Loucy (cell line): ENCODE data around the gene SRGAP2C.
"Not testable (repeated sequence)": the region's sequence is repeated elsewhere in the genome, so short reads cannot be mapped to it uniquely, and the experiment has no call there.

Experiments
- EZH2phosphoT487 ChIP-seq: fragments of 200-600 bp; IDR thresholded peaks from 2 replicates; pipeline ENCODE4 v1.6.1; 2018; ENCODE audit warnings: antibody characterized with exemption, mild to moderate bottlenecking, moderate library complexity, borderline replicate concordance
- TF ChIP-seq, protein P1 (sequence below): fragments of 200-600 bp; sonication (generic); conservative IDR thresholded peaks from 2 replicates; pipeline ENCODE4 v1.5.1; 2014; ENCODE audit warnings: mild to moderate bottlenecking, antibody characterized with exemption, low read length

DNA sequence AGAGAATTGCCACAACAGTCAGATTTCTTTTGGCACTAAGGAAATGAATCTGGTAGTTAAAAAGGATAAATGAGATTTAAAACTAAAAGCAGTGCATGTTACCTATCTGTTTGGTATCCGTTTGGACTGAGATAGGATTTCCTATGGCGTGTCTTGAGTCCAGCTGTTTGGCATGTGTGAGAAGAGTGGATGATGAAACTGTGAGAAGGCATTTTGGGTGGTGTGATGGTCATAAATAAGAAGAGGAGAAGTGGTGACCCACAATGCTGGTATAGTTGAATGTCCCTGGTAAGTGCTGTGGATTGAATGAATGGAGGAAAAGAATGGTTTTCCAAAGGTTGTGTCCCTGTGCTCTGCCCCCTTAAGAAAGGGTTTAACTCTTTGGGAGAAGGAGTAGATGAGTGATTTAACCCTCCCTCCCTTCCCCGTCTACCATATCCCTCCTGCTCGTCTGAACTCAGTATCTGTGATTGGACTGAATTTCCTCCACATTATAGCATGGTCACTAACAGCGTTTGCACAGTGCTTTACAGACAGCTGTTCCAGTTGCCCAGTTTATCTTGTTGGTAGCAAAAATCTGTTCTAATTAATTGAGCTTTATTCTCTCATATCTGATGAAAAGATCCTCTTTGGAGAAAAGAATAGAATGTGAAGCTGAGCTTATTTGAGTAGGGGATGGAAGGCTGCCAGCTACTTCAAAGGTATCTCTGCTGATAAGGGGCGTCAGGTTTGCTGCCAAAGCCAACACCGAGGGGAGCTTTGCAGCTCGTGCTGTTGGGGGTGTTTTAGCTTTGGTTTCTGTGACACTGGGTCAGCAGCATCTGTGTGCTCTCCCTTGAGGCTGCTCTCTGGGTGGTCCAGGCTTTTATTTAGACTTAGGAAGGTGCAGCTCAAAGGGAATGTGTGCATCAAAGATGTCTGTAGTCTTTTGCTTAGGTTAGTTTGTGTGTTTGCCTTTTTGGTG lies 148.1 kb downstream of the SRGAP2C start:
- TF ChIP-seq EZH2phosphoT487 = not testable (repeated sequence)
- TF ChIP-seq, protein P1, sequence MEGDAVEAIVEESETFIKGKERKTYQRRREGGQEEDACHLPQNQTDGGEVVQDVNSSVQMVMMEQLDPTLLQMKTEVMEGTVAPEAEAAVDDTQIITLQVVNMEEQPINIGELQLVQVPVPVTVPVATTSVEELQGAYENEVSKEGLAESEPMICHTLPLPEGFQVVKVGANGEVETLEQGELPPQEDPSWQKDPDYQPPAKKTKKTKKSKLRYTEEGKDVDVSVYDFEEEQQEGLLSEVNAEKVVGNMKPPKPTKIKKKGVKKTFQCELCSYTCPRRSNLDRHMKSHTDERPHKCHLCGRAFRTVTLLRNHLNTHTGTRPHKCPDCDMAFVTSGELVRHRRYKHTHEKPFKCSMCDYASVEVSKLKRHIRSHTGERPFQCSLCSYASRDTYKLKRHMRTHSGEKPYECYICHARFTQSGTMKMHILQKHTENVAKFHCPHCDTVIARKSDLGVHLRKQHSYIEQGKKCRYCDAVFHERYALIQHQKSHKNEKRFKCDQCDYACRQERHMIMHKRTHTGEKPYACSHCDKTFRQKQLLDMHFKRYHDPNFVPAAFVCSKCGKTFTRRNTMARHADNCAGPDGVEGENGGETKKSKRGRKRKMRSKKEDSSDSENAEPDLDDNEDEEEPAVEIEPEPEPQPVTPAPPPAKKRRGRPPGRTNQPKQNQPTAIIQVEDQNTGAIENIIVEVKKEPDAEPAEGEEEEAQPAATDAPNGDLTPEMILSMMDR = not testable (repeated sequence)
